ENCODE data around the gene D2HGDH. TPM values are rescaled to one million over a fixed set of nuclear protein-coding genes. Genes with fewer than 3 reads are reported as not detected.
"Not testable (repeated sequence)": the region's sequence is repeated elsewhere in the genome, so short reads cannot be mapped to it uniquely, and the experiment has no call there.

D2HGDH gene
- total and polyA plus RNA-seq, 10 of the 15 experiments (the other 5 are each of a cell fraction or from before 2014, with no cell fraction given): 0.52 to 32.1 (median 11.0) TPM

DNA sequence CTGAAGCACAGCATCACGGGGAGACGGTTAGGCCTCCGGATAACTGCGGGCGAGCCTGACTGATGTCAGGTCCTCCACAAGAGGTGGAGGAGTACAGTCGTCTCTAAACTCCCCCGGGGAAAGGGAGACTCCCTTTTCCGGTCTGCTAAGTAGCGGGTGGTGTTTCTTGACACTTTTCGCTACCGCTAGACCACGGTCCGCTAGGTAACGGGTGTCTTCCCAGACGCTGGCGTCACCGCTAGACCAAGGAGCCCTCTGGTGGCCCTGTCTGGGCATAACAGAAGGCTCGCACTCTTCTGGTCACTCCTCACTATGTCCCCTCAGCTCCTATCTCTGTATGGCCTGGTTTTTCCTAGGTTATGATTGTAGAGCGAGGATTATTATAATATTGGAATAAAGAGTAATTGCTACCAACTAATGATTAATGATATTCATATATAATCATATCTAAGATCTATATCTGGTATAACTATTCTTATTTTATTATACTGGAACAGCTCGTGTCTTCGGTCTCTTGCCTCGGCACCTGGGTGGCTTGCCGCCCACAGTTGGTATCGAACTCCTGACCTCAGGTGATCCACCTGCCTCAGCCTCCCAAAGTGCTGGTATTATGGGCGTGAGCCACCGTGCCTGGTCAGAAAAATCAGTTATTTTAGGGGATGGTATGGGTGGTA, 1.8 kb upstream of the D2HGDH start:
- 11% methylated on average over 24 of the region's 26 CpGs for WGBS (ENCODE audit: insufficient coverage, insufficient replicate concordance, low lambda C conversion rate, missing lambda C conversion rate)
- intact Hi-C loops (cut with micrococcal nuclease; ENCODE audit: unreplicated experiment): loop anchor here (2.0 to 10.0 kb wide), 3 partner anchors 30 to 112 kb away; partner anchors contain the start of genes DTYMK and ING5
- not testable (repeated sequence) for H3K27ac ChIP-seq (ENCODE audit: control insufficient read depth, insufficient read depth)
- TF ChIP-seq, protein P1, sequence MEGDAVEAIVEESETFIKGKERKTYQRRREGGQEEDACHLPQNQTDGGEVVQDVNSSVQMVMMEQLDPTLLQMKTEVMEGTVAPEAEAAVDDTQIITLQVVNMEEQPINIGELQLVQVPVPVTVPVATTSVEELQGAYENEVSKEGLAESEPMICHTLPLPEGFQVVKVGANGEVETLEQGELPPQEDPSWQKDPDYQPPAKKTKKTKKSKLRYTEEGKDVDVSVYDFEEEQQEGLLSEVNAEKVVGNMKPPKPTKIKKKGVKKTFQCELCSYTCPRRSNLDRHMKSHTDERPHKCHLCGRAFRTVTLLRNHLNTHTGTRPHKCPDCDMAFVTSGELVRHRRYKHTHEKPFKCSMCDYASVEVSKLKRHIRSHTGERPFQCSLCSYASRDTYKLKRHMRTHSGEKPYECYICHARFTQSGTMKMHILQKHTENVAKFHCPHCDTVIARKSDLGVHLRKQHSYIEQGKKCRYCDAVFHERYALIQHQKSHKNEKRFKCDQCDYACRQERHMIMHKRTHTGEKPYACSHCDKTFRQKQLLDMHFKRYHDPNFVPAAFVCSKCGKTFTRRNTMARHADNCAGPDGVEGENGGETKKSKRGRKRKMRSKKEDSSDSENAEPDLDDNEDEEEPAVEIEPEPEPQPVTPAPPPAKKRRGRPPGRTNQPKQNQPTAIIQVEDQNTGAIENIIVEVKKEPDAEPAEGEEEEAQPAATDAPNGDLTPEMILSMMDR (IDR thresholded peaks at IDR 0.05 in 2 of 3, conservative IDR thresholded peaks at IDR 0.05 in 1 of 3; ENCODE audit: control insufficient read depth in 2 of 3, extremely low read depth in 1 of 3, insufficient read depth in 1 of 3, low read depth in 3 of 3, low read length in 3 of 3): peak; percentile 11 to 29 (median 27); a peak in 3 of 6 replicates
- peak; percentile 90 for TF ChIP-seq MEF2B (IDR thresholded peaks at IDR 0.05; ENCODE audit: partially characterized antibody, poor library complexity, severe bottlenecking)
- peak in 1 of 2 experiments; percentile 69; a peak in 1 of 4 replicates for TF ChIP-seq BHLHE40 (IDR thresholded peaks at IDR 0.05; ENCODE audit: borderline replicate concordance in 1 of 2, low read depth in 2 of 2, low read length in 1 of 2)
- peak; percentile 90 for TF ChIP-seq ATF7 (IDR thresholded peaks at IDR 0.05; ENCODE audit: low read depth)
- 0 out of 2 replicates have a peak, but pooled peaks have one; percentile 29 for TF ChIP-seq NR2F1 (conservative IDR thresholded peaks at IDR 0.05)
- peak; percentile 66 to 69 for TF ChIP-seq IKZF2 (IDR thresholded peaks at IDR 0.05)
- TF ChIP-seq NBN (IDR thresholded peaks at IDR 0.05): peak; percentile 57; the same call in 1 of the 2 replicates
- TF ChIP-seq, protein P2, sequence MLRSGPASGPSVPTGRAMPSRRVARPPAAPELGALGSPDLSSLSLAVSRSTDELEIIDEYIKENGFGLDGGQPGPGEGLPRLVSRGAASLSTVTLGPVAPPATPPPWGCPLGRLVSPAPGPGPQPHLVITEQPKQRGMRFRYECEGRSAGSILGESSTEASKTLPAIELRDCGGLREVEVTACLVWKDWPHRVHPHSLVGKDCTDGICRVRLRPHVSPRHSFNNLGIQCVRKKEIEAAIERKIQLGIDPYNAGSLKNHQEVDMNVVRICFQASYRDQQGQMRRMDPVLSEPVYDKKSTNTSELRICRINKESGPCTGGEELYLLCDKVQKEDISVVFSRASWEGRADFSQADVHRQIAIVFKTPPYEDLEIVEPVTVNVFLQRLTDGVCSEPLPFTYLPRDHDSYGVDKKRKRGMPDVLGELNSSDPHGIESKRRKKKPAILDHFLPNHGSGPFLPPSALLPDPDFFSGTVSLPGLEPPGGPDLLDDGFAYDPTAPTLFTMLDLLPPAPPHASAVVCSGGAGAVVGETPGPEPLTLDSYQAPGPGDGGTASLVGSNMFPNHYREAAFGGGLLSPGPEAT (IDR thresholded peaks at IDR 0.05; ENCODE audit: low read depth): peak; percentile 58; the same call in 1 of the 2 replicates
- peak; percentile 95 for TF ChIP-seq PAX5 (IDR thresholded peaks at IDR 0.05; ENCODE audit: borderline replicate concordance, low read depth, low read length)
- peak; percentile 60; the same call in 1 of the 2 replicates for TF ChIP-seq EED (IDR thresholded peaks at IDR 0.05; ENCODE audit: low read depth)
- peak; percentile 56 for TF ChIP-seq IKZF1 (conservative IDR thresholded peaks at IDR 0.05)
- TF ChIP-seq, protein P3, sequence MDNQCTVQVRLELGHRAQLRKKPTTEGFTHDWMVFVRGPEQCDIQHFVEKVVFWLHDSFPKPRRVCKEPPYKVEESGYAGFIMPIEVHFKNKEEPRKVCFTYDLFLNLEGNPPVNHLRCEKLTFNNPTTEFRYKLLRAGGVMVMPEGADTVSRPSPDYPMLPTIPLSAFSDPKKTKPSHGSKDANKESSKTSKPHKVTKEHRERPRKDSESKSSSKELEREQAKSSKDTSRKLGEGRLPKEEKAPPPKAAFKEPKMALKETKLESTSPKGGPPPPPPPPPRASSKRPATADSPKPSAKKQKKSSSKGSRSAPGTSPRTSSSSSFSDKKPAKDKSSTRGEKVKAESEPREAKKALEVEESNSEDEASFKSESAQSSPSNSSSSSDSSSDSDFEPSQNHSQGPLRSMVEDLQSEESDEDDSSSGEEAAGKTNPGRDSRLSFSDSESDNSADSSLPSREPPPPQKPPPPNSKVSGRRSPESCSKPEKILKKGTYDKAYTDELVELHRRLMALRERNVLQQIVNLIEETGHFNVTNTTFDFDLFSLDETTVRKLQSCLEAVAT (IDR thresholded peaks at IDR 0.05): peak; percentile 47; the same call in 1 of the 2 replicates
- TF ChIP-seq BCL3 (IDR thresholded peaks at IDR 0.05; ENCODE audit: borderline replicate concordance, insufficient read depth, low read depth, low read length, poor library complexity, severe bottlenecking): peak; percentile 53
- TF ChIP-seq RUNX3 (IDR thresholded peaks at IDR 0.05; ENCODE audit: low read length): peak; percentile 41; the same call in 1 of the 2 replicates
- peak; percentile 32; the same call in 1 of the 2 replicates for TF ChIP-seq BCL11A (IDR thresholded peaks at IDR 0.05; ENCODE audit: low read depth, low read length)
- TF ChIP-seq RAD21 (IDR thresholded peaks at IDR 0.05; ENCODE audit: insufficient read depth, low read depth, low read length): peak; percentile 32; the same call in 1 of the 2 replicates

More for the DNA sequence above, 1.8 kb upstream of the D2HGDH start:
- in situ Hi-C loops (cut with MboI); H3K79me2 ChIP-seq (ENCODE audit: control insufficient read depth, insufficient read depth, low read length); ATAC-seq; H3K4me3 ChIP-seq; H3K27me3 ChIP-seq (replicated peaks in 1 of 2; ENCODE audit: control insufficient read depth in 2 of 2, insufficient read depth in 2 of 2, low read length in 1 of 2); FAIRE-seq; H3K36me3 ChIP-seq (ENCODE audit: control insufficient read depth in 2 of 2, insufficient read depth in 2 of 2, low read length in 1 of 2); H3K9ac ChIP-seq (ENCODE audit: control insufficient read depth, insufficient read depth, low read length); H4K20me1 ChIP-seq (ENCODE audit: control insufficient read depth, insufficient read depth); H3K9me3 ChIP-seq (replicated peaks; ENCODE audit: control insufficient read depth, insufficient read depth, low read length); BruUV-seq (replicated peaks); H3K4me1 ChIP-seq (ENCODE audit: control insufficient read depth, insufficient read depth, low read length): not testable (repeated sequence)
- ChIA-PET RAD21 (ENCODE audit: unreplicated experiment) (interaction anchor here (1.0 to 2.9 kb wide), 5 partner anchors 30 to 144 kb away, joined by 3 to 14 read pairs (median 5); partner anchors contain the start of genes DTYMK and ING5), SMC1A (ENCODE audit: uncharacterized antibody, unreplicated experiment) (interaction anchor here (1.2 to 2.7 kb wide), 3 partner anchors 45 to 514 kb away, joined by 3 to 11 read pairs (median 4); no protein-coding TSS in a partner anchor), POLR2A (interaction anchor here (3.2 kb wide), 1 partner anchor 31 kb away, joined by 19 read pairs; the partner anchor contains the start of gene ING5), CTCF (interaction anchor here (0.7 to 2.7 kb wide), 4 partner anchors 30 to 146 kb away, joined by 3 to 10 read pairs (median 6); partner anchors contain the start of gene ING5)
- peak; percentile 39 for DNase-seq (ENCODE audit: low read depth, low spot score)
- Histone ChIP-seq H3K4me2 (ENCODE audit: control insufficient read depth, insufficient read depth) (0 out of 2 replicates have a peak overlapping the region, but pooled peaks have one; percentile 42), H2AFZ (ENCODE audit: control insufficient read depth, low read depth, low read length) (peak overlapping the region; percentile 28; the same call in 1 of the 2 replicates)
